BJ (cell line): ENCODE results near the gene FOSL1. TPM values are rescaled to one million over a fixed set of nuclear protein-coding genes. Genes with fewer than 3 reads are reported as not detected.

Experiments
- CTCF ChIA-PET: fragments of 350-600 bp; formaldehyde crosslinking; extraction: SDS; loops from one replicate; lab custom pipeline; 2021; ENCODE audit warnings: antibody characterized with exemption, inconsistent platforms; lab: Yijun Ruan, JAX
- POLR2A ChIA-PET: fragments of 300-600 bp; sonication (Branson Sonifier 250); formaldehyde crosslinking; extraction: SDS; loops from one replicate; lab custom pipeline; 2021; ENCODE audit warnings: antibody characterized with exemption; lab: Charles Lee
- DNase-seq: peaks from one replicate; pipeline ENCODE4 v3.0.0-alpha.2; 2011; ENCODE audit warnings: low read depth
- H3K27me3 ChIP-seq: 2 replicates; pipeline ENCODE4 v1.6.0; 2011; ENCODE audit warnings: low read length; ENCODE audit not compliant: control insufficient read depth, insufficient read depth
- H3K36me3 ChIP-seq: 2 replicates; pipeline ENCODE4 v1.5.1; 2011; ENCODE audit warnings: low read length; ENCODE audit not compliant: control insufficient read depth, insufficient read depth
- H3K4me3 ChIP-seq: 2 replicates; pipeline ENCODE4 v1.5.1; 2011; ENCODE audit warnings: low read depth, mild to moderate bottlenecking, control low read depth, low read length
- polyA plus RNA-seq: library from polyadenylated mRNA; depleted of rRNA; stranded (reverse); fragments of >200 nt; gene quantifications from 2 replicates; pipeline ENCODE4 v1.2.3, GENCODE V29; 2011
- TF ChIP-seq, protein P1 (sequence below): IDR thresholded peaks from 2 replicates; pipeline ENCODE4 v1.5.1; 2011; ENCODE audit warnings: low read depth, mild to moderate bottlenecking, control low read depth, inconsistent platforms, low read length, moderate library complexity; ENCODE audit not compliant: insufficient read depth

FOSL1 gene
- polyA plus RNA-seq, 1 experiment = 10.3 TPM

DNA sequence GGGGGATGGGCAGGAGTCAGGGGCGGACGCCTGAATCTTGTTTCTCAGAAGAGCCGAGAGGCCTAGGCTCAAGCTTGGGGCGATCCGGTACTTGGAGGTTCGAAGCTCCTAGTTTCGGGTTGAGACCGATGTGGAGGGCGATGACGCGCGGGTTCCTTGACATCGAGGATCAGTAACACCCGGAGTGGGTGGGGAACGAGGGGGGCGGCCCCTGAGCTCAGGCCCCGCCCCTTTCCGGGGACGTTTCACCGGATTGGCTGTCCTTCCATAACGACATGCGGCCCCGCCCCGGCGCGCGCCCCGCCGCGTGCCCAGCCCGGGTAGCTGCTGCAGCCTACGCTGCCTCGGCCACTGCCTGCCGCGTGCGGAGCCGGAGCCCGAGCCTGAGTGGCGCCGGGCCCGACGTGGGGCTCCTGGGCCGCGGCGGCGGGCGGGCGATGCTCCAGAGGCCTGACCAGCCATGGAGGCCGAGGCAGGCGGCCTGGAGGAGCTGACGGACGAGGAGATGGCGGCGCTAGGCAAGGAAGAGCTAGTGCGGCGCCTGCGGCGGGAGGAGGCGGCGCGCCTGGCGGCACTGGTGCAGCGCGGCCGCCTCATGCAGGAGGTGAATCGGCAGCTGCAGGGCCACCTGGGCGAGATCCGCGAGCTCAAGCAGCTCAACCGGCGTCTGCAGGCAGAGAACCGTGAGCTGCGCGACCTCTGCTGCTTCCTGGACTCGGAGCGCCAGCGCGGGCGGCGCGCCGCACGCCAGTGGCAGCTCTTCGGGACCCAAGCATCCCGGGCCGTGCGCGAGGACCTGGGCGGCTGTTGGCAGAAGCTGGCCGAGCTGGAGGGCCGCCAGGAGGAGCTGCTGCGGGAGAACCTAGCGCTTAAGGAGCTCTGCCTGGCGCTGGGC is 9.6 kb downstream of the FOSL1 start, which contains the start of gene CCDC85B:
TSS of gene CCDC85B (plus strand) at position 350 of the 895 bp plus-strand sequence. CDS start at position 461, 111 bp downstream.
- Histone ChIP-seq H3K36me3 (peaks cover 10% of the 10 kb centered on the region), H3K27me3 (no peaks in the 10 kb centered on the region), H3K4me3 (peak within 1 kb of the TSS; percentile 75)
- CTCF ChIA-PET = interaction anchor here (0.6 to 11.7 kb wide), 15 partner anchors 8 to 179 kb away, joined by 3 to 130 read pairs (median 17); partner anchors contain the start of genes AP5B1, C11orf68, CFL1 and FOSL1
- TF ChIP-seq, protein P1, sequence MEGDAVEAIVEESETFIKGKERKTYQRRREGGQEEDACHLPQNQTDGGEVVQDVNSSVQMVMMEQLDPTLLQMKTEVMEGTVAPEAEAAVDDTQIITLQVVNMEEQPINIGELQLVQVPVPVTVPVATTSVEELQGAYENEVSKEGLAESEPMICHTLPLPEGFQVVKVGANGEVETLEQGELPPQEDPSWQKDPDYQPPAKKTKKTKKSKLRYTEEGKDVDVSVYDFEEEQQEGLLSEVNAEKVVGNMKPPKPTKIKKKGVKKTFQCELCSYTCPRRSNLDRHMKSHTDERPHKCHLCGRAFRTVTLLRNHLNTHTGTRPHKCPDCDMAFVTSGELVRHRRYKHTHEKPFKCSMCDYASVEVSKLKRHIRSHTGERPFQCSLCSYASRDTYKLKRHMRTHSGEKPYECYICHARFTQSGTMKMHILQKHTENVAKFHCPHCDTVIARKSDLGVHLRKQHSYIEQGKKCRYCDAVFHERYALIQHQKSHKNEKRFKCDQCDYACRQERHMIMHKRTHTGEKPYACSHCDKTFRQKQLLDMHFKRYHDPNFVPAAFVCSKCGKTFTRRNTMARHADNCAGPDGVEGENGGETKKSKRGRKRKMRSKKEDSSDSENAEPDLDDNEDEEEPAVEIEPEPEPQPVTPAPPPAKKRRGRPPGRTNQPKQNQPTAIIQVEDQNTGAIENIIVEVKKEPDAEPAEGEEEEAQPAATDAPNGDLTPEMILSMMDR = no peak
- DNase-seq = peak; percentile 84
- POLR2A ChIA-PET = interaction anchor here (0.5 to 2.5 kb wide), 15 partner anchors 8 to 238 kb away, joined by 3 to 19 read pairs (median 5); partner anchors contain the start of genes CFL1, FOSL1 and RELA

DNA sequence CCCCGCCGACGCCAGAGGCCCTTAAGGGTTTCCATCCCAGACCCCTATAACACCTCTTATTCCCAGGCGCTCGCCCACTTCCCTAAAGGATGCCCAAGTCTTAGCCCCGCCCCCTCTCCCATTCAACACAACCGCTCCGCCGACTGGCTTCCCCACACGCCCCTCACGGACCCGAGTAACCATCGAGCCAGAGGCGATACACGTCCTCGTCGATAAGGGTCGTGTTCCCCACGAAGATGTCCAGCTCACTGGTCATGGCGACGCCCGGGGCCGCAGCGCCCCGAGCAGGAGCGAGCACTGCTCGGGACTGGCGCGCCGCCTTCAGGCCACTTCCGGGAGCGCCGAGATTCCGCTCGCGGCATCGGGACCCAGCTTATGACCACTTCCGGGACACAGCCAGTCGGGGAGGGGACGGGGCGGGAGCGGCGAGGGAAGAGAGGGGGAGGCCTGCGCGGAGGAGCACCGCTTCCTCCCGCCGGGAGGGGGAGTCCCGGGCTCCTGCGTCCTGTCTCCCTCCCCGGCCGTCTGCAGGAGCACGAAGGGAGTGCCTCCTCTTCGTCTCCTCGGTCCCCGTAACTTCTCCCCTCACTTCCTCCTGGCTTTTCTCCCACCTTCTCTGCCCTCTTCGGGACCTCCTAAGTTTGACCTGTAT is 11.9 kb downstream of the FOSL1 start, which contains the start of gene FIBP:
TSS of gene FIBP (minus strand) at position 309 of the 652 bp plus-strand sequence. CDS start at position 256, 53 bp downstream.
- Histone ChIP-seq H3K36me3 (peaks cover 26% of the 10 kb centered on the region), H3K27me3 (no peaks in the 10 kb centered on the region), H3K4me3 (peak within 1 kb of the TSS; percentile 78)
- DNase-seq = peak; percentile 84
- TF ChIP-seq, protein P1 = peak; percentile 92
- ChIA-PET POLR2A (interaction anchor here (0.6 to 1.0 kb wide), 15 partner anchors 10 to 238 kb away, joined by 3 to 19 read pairs (median 8); partner anchors contain the start of gene EFEMP2), CTCF (interaction anchor here (0.6 to 11.7 kb wide), 30 partner anchors 8 to 394 kb away, joined by 3 to 130 read pairs (median 6); partner anchors contain the start of genes C11orf68, CFL1, CTSW and FOSL1)

DNA sequence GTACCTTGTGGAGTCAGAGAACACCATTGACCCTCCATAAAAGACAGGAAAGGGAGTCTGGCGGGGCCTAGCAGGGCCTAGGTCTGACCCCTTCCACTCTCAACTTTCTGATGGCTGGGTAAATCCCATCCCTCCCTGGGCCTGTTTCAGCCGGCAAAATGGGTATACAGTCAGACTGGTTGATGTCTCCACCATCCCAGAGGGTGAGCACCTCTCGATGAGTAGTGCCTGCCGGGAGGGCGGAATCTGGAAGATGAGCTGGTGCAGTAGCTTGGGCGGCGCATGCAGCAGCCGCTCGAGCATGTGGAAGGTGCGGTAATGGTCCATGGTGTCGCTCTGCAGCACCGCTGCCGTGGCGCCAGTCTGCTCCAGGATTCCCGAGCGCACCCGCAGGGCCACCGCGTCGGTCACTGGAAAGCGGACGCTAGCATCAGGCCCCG is 12.4 kb downstream of the FOSL1 start:
- ChIA-PET POLR2A (interaction anchor here (0.6 to 1.0 kb wide), 14 partner anchors 11 to 239 kb away, joined by 3 to 19 read pairs (median 8); partner anchors contain the start of gene EFEMP2), CTCF (interaction anchor here (0.6 to 11.7 kb wide), 30 partner anchors 9 to 394 kb away, joined by 3 to 130 read pairs (median 7); partner anchors contain the start of genes C11orf68, CFL1, CTSW and FOSL1)
- TF ChIP-seq, protein P1 = no peak
- Histone ChIP-seq H3K36me3 (peaks cover 25% of the 10 kb centered on the region), H3K4me3 (peak overlapping the region; percentile 78), H3K27me3 (no peaks in the 10 kb centered on the region)
- DNase-seq = no peak

DNA sequence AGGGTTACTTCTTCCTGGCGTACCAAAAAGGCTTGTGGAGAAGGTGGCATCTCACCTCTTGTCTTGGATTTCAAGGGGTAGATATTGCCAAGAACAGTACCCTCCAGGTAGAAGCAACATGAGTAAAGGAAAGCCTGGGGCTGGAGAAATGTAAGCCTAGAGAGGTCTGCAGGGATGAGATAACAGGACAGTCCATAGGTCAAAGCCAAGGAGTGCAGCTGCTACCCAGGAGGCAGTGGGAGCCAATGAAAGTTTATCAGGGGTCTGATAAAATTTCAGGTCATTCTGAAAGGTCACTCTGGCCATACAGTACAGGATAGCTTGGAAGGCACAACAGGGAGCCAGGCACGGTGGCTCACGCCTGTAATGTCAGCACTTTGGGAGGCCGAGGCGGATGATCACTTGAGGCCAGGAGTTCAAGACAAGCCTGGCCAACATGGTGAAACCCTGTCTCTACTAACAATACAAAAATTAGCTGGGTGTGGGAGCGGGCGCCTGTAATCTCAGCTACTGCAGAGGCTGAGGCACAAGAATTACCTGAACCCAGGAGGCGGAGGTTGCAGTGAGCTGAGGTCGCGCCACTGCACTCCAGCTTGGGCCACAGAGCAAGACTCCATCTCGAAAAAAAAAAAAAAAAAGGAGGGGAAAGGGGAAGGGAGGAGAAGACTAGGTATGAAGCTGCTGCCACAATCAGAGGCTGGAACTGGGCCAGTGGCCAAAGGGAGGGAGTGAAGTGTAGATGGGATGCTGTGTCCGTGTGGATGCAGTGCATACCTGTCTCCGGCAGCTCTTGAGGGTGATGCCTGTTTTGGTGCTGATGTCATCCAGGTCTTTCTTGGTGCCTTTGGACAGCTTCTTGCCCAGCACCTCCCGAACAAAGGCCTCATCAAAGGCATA is 13.1 kb downstream of the FOSL1 start:
- Histone ChIP-seq H3K4me3 (peak overlapping the region; percentile 78), H3K36me3 (peaks cover 26% of the 10 kb centered on the region), H3K27me3 (no peaks in the 10 kb centered on the region)
- ChIA-PET POLR2A (no interaction called here), CTCF (interaction anchor here (0.7 to 11.7 kb wide), 17 partner anchors 9 to 176 kb away, joined by 3 to 130 read pairs (median 9); partner anchors contain the start of genes C11orf68, CFL1, CTSW and FOSL1)
- DNase-seq = no peak
- TF ChIP-seq, protein P1 = no peak
